Transverse colon (tissue), 4 donors: Measurements from ENCODE around the gene ERBB3. TPM values are rescaled to one million over a fixed set of nuclear protein-coding genes. Genes with fewer than 3 reads are reported as not detected.

Source experiments
- DNase-seq: peaks from one replicate; pipeline ENCODE4 v3.0.0-alpha.2; 2019
- H3K27ac ChIP-seq, 4 donors: fragments of 200-600 bp; sonication (generic); 2 replicates each; pipeline ENCODE4 v1.5.1; 2016 to 2018; ENCODE audit warnings: inconsistent platforms in 4 of 4
- H3K27me3 ChIP-seq: fragments of 200-600 bp; sonication (generic); 2 replicates; pipeline ENCODE4 v1.5.1; 2017; ENCODE audit warnings: inconsistent platforms
- H3K36me3 ChIP-seq, 4 donors: fragments of 200-600 bp; sonication (generic); 2 replicates each; pipeline ENCODE4 v1.5.1; 2017 to 2019; ENCODE audit warnings: inconsistent platforms in 4 of 4
- H3K4me1 ChIP-seq, 4 donors: fragments of 200-600 bp; sonication (generic); 2 replicates each; pipeline ENCODE4 v1.5.1; 2017 to 2020; ENCODE audit warnings: inconsistent platforms in 4 of 4
- H3K4me3 ChIP-seq, 4 donors: fragments of 200-600 bp; sonication (generic); 1 replicate in 1 of 4; 2 replicates in 3 of 4; pipeline versions ENCODE4 v1.5.1 to v1.6.1; 2017 to 2019; ENCODE audit warnings: inconsistent platforms in 4 of 4
- H3K9me3 ChIP-seq, 2 donors: fragments of 200-600 bp; sonication (generic); 2 replicates each; pipeline ENCODE4 v1.5.1; 2017 to 2019; ENCODE audit warnings: inconsistent platforms in 2 of 2
- CTCF ChIP-seq, 5 experiments: fragments of 200-600 bp in 3 of 5; fragments of 450-650 bp in 2 of 5; sonication (generic) in 3 of 5; IDR thresholded peaks; 1 replicate in 2 of 5; 2 replicates in 3 of 5; pipeline ENCODE4 v1.5.1; 2016 to 2017; ENCODE audit warnings: antibody characterized with exemption in 5 of 5, inconsistent platforms in 3 of 5, mild to moderate bottlenecking in 2 of 5, moderate library complexity in 1 of 5
- EP300 ChIP-seq: sonication (generic); formaldehyde crosslinking; IDR thresholded peaks from one replicate; pipeline ENCODE4 v1.6.1; 2017; ENCODE audit warnings: antibody characterized with exemption, low read depth
- POLR2A ChIP-seq: fragments of 450-650 bp; IDR thresholded peaks from one replicate; pipeline ENCODE4 v1.6.1; 2016; ENCODE audit warnings: antibody characterized with exemption, mild to moderate bottlenecking, moderate library complexity
- POLR2AphosphoS5 ChIP-seq, 3 donors: sonication (generic); formaldehyde crosslinking; IDR thresholded peaks; one replicate each; pipeline ENCODE4 v1.6.1; 2016; ENCODE audit warnings: antibody characterized with exemption in 3 of 3
- WGBS, 2 donors: methylation state at CpG; one replicate each; pipeline ENCODE4 v1.1.5; 2018; ENCODE audit warnings: low coverage in 1 of 2; 5-methylcytosine and 5-hydroxymethylcytosine counted together
- in situ Hi-C, 4 donors: fragments of 200-750 bp; cut with MboI; loops; one replicate each; pipeline versions ENCODE4 v1.15.0 to v1.15.1; 2017; ENCODE audit warnings: low sequenced_read_pairs in 3 of 4, low pct_ligation_motif_present in 1 of 4, low pct_unique_long_range_greater_than_20kb in 1 of 4
- intact Hi-C: fragments of 100-400 bp; cut with DNase I; formaldehyde crosslinking; loops from one replicate; pipeline ENCODE4 v1.15.1; 2023; ENCODE audit warnings: low total_unique reads
- total RNA-seq, 4 donors: library from RNA; depleted of rRNA; stranded (reverse); fragments of >200 nt; gene quantifications; one replicate each; pipeline ENCODE4 v1.1.0, GENCODE V29; 2016

The ERBB3 gene
- total RNA-seq, 4 donors from 2014 or later, result 270 to 634 (median 340) TPM

- peak overlapping the region; percentile 86 to 96 (median 91) for H3K27ac ChIP-seq
- no peak overlapping the region for H3K4me3 ChIP-seq
- no peaks in the 10 kb centered on the region for H3K9me3 ChIP-seq
- peaks cover 0 to 22% (median 5%) of the 10 kb centered on the region in 4 donors for H3K36me3 ChIP-seq
- 73 to 100% methylated on average over 1 of the region's 1 CpG for WGBS, 2 donors
- intact Hi-C loops (no loop called here), in situ Hi-C loops (no loop called here)
- no peaks in the 10 kb centered on the region for H3K27me3 ChIP-seq
- DNase-seq, result no peak
- no peak for TF ChIP-seq CTCF (IDR thresholded peaks at IDR 0.05)
- no peak for TF ChIP-seq POLR2A
- no peak for TF ChIP-seq POLR2AphosphoS5 (IDR thresholded peaks at IDR 0.05)
- TF ChIP-seq EP300, result no peak
- H3K4me1 ChIP-seq, result peaks cover 7 to 32% (median 24%) of the 10 kb centered on the region in 4 donors
These were observed 22.7 kb downstream of the ERBB3 start for GRCh38 chr12:56102683-56103065.

- Histone ChIP-seq H3K4me3 (peak overlapping the region in 2 of 4 donors; percentile 73 to 96), H3K27me3 (no peaks in the 10 kb centered on the region), H3K27ac (peak overlapping the region; percentile 86 to 96 (median 91)), H3K36me3 (peaks cover 0 to 27% (median 7%) of the 10 kb centered on the region in 4 donors), H3K9me3 (no peaks in the 10 kb centered on the region), H3K4me1 (peaks cover 7 to 32% (median 24%) of the 10 kb centered on the region in 4 donors)
- DNase-seq, result no peak
- TF ChIP-seq CTCF (IDR thresholded peaks at IDR 0.05) (no peak), POLR2AphosphoS5 (IDR thresholded peaks at IDR 0.05) (no peak), POLR2A (no peak), EP300 (no peak)
- intact Hi-C loops (no loop called here), in situ Hi-C loops (no loop called here)
- 34 to 41% methylated on average over 6 of the region's 6 CpGs for WGBS, 2 donors
These were observed 23.2 kb downstream of the ERBB3 start for GRCh38 chr12:56103066-56103711.

GRCh38 chr12:56103823-56104108, 23.8 kb downstream of the ERBB3 start:
- no peaks in the 10 kb centered on the region for H3K27me3 ChIP-seq
- WGBS, 2 donors, result 0 to 1% methylated on average over 1 to 8 of the region's 8 CpGs
- H3K27ac ChIP-seq, result peak overlapping the region; percentile 86 to 96 (median 91)
- H3K9me3 ChIP-seq, result no peaks in the 10 kb centered on the region
- DNase-seq, result no peak
- TF ChIP-seq POLR2AphosphoS5 (IDR thresholded peaks at IDR 0.05), result no peak
- no peak for TF ChIP-seq CTCF (IDR thresholded peaks at IDR 0.05)
- TF ChIP-seq POLR2A, result no peak
- TF ChIP-seq EP300, result no peak
- intact Hi-C loops (no loop called here), in situ Hi-C loops (no loop called here)
- peaks cover 7 to 32% (median 24%) of the 10 kb centered on the region in 4 donors for H3K4me1 ChIP-seq
- peaks cover 0 to 26% (median 9%) of the 10 kb centered on the region in 4 donors for H3K36me3 ChIP-seq
- peak overlapping the region; percentile 40 to 96 (median 74) for H3K4me3 ChIP-seq

GRCh38 chr12:56104109-56104814, 24.3 kb downstream of the ERBB3 start, which contains the start of gene PA2G4:
PA2G4 (plus strand) TSS chr12:56104559; CDS start chr12:56104738, 179 bp downstream.
- Histone ChIP-seq H3K36me3 (peaks cover 0 to 23% (median 11%) of the 10 kb centered on the region in 4 donors), H3K27ac (peak within 1 kb of the TSS; percentile 86 to 96 (median 91)), H3K4me3 (peak within 1 kb of the TSS; percentile 73 to 96 (median 79)), H3K27me3 (no peaks in the 10 kb centered on the region), H3K9me3 (no peaks in the 10 kb centered on the region), H3K4me1 (peaks cover 7 to 32% (median 24%) of the 10 kb centered on the region in 4 donors)
- peak; percentile 96 for TF ChIP-seq POLR2A
- peak; percentile 62 for TF ChIP-seq EP300
- peak in 1 of 5 experiments; percentile 9 for TF ChIP-seq CTCF (IDR thresholded peaks at IDR 0.05)
- peak; percentile 83 to 92 (median 92) for TF ChIP-seq POLR2AphosphoS5 (IDR thresholded peaks at IDR 0.05)
- WGBS, 2 donors, result 0% methylated on average over 17 to 43 of the region's 60 CpGs
- peak; percentile 98 for DNase-seq
- in situ Hi-C loops (no loop called here), intact Hi-C loops (no loop called here)
